Endothelial cell of umbilical vein (primary cell): ENCODE data around the gene ZFX. TPM values are rescaled to one million over a fixed set of nuclear protein-coding genes. Genes with fewer than 3 reads are reported as not detected.

ENCODE experiments used
- BruUV-seq: library from RNA; stranded (reverse); fragments of 400-500 nt; replicated peaks from 2 replicates; lab custom pipeline; 2021; lab: Mats Ljungman, UMichigan
- CTCF ChIA-PET: fragments of 300-600, 350-600 bp; sonication (Branson Sonifier 250); formaldehyde crosslinking; loops from one replicate; lab custom pipeline; 2021; ENCODE audit warnings: antibody characterized with exemption, inconsistent platforms; lab: Charles Lee
- POLR2A ChIA-PET: fragments of 300-600, 350-600 bp; sonication (Branson Sonifier 250); formaldehyde crosslinking; loops from one replicate; lab custom pipeline; 2021; ENCODE audit warnings: antibody characterized with exemption, inconsistent platforms; lab: Charles Lee
- DNase-seq: peaks from one replicate; pipeline ENCODE4 v3.0.0-alpha.2; 2011; ENCODE audit warnings: low read depth, low spot score
- FAIRE-seq: peaks from 2 replicates; lab custom pipeline; 2011; peaks lifted over from hg19 to GRCh38; lab: Jason Lieb, UNC
- H2AFZ ChIP-seq: 2 replicates; pipeline ENCODE4 v1.6.0; 2012; ENCODE audit warnings: low read depth, low read length, control low read depth, inconsistent platforms
- H3K27ac ChIP-seq: 2 replicates; pipeline ENCODE4 v1.5.1; 2011; ENCODE audit warnings: low read depth, mild to moderate bottlenecking, control low read depth, low read length, moderate library complexity; ENCODE audit not compliant: insufficient read depth
- H3K27me3 ChIP-seq, 2 experiments: 2 replicates each; pipeline versions ENCODE4 v1.6.0 to v1.6.1; 2011; ENCODE audit warnings: low read length in 2 of 2, mixed read lengths in 1 of 2; ENCODE audit not compliant: control insufficient read depth in 2 of 2, insufficient read depth in 2 of 2
- H3K36me3 ChIP-seq, 2 experiments: 2 replicates in 1 of 2; 3 replicates in 1 of 2; pipeline ENCODE4 v1.5.1; 2011; ENCODE audit warnings: low read length in 2 of 2, mild to moderate bottlenecking in 1 of 2, moderate library complexity in 1 of 2; ENCODE audit not compliant: control insufficient read depth in 2 of 2, insufficient read depth in 2 of 2; ENCODE audit errors: extremely low read depth in 1 of 2
- H3K4me1 ChIP-seq: 3 replicates; pipeline ENCODE4 v1.5.1; 2011; ENCODE audit warnings: mild to moderate bottlenecking, low read length; ENCODE audit not compliant: control insufficient read depth, insufficient read depth; ENCODE audit errors: extremely low read depth
- H3K4me2 ChIP-seq: 2 replicates; pipeline ENCODE4 v1.6.1; 2011; ENCODE audit warnings: low read length, control low read depth, mixed read lengths; ENCODE audit not compliant: insufficient read depth
- H3K4me3 ChIP-seq, 3 experiments: fragments of 200-600 bp in 1 of 3; sonication (generic), shearing (Covaris generic) in 1 of 3; replicated peaks in 1 of 3; 2 replicates each; pipeline ENCODE4 v1.5.1; 2011 to 2016; ENCODE audit warnings: control low read depth in 3 of 3, low read length in 3 of 3, mild to moderate bottlenecking in 2 of 3, inconsistent platforms in 1 of 3, low read depth in 1 of 3, moderate library complexity in 1 of 3; ENCODE audit not compliant: insufficient read depth in 1 of 3
- H3K79me2 ChIP-seq: 2 replicates; pipeline ENCODE4 v1.6.0; 2012; ENCODE audit warnings: low read length, inconsistent platforms; ENCODE audit not compliant: control insufficient read depth, insufficient read depth
- H3K9ac ChIP-seq: replicated peaks from 2 replicates; pipeline ENCODE3; 2011; ENCODE audit warnings: low read length, control low read depth; ENCODE audit not compliant: insufficient read depth; ENCODE audit errors: extremely low read depth
- H3K9me1 ChIP-seq: replicated peaks from 3 replicates; pipeline ENCODE4 v1.6.0; 2011; ENCODE audit warnings: mild to moderate bottlenecking, low read length; ENCODE audit not compliant: control insufficient read depth, insufficient read depth; ENCODE audit errors: extremely low read depth
- H3K9me3 ChIP-seq: replicated peaks from 2 replicates; pipeline ENCODE4 v1.5.1; 2012; ENCODE audit warnings: low read length, inconsistent platforms; ENCODE audit not compliant: control insufficient read depth, insufficient read depth
- H4K20me1 ChIP-seq: replicated peaks from 2 replicates; pipeline ENCODE3; 2011; ENCODE audit warnings: mild to moderate bottlenecking, low read length; ENCODE audit not compliant: control insufficient read depth, insufficient read depth; ENCODE audit errors: extremely low read depth
- CTCF ChIP-seq, 2 donors: IDR thresholded peaks; 1 replicate in 1 of 2; 2 replicates in 1 of 2; pipeline ENCODE4 v1.5.1; 2011; ENCODE audit warnings: low read length in 2 of 2, mild to moderate bottlenecking in 2 of 2, moderate library complexity in 2 of 2, control low read depth in 1 of 2, inconsistent platforms in 1 of 2, low read depth in 1 of 2; ENCODE audit not compliant: insufficient read depth in 1 of 2; ENCODE audit errors: extremely low read depth in 1 of 2
- EZH2 ChIP-seq: IDR thresholded peaks from 2 replicates; pipeline ENCODE4 v1.6.1; 2012; ENCODE audit warnings: borderline replicate concordance, low read depth, mild to moderate bottlenecking, moderate library complexity, low read length, inconsistent platforms; ENCODE audit not compliant: severe bottlenecking
- FOS ChIP-seq: IDR thresholded peaks from 2 replicates; pipeline ENCODE4 v1.6.1; 2011; ENCODE audit warnings: mild to moderate bottlenecking, low read length, moderate library complexity, borderline replicate concordance; ENCODE audit not compliant: insufficient read depth
- GATA2 ChIP-seq: IDR thresholded peaks from 2 replicates; pipeline ENCODE4 v1.7.0; 2011; ENCODE audit warnings: low read depth, mild to moderate bottlenecking, moderate library complexity, mixed read lengths, low read length; ENCODE audit not compliant: insufficient read length, insufficient read depth
- JUN ChIP-seq: IDR thresholded peaks from 2 replicates; pipeline ENCODE4 v1.6.1; 2011; ENCODE audit warnings: borderline replicate concordance, low read depth; ENCODE audit not compliant: insufficient read length, insufficient read depth
- MAX ChIP-seq: IDR thresholded peaks from 2 replicates; pipeline ENCODE4 v1.6.1; 2011; ENCODE audit not compliant: insufficient read depth, insufficient read length
- MYC ChIP-seq: IDR thresholded peaks from one replicate; pipeline ENCODE4 v1.6.1; 2011; ENCODE audit warnings: mild to moderate bottlenecking, low read depth, low read length
- POLR2A ChIP-seq: IDR thresholded peaks from 2 replicates; pipeline ENCODE4 v1.6.1; 2012; ENCODE audit warnings: low read depth, mild to moderate bottlenecking, control low read depth, low read length
- POLR2AphosphoS5 ChIP-seq: IDR thresholded peaks from 2 replicates; pipeline ENCODE4 v1.6.1; 2012; ENCODE audit warnings: low read depth, mild to moderate bottlenecking, control low read depth, low read length, moderate library complexity; ENCODE audit not compliant: insufficient read depth
- dilution Hi-C: fragments of 300-500 bp; cut with MboI; formaldehyde crosslinking; loops from one replicate; pipeline ENCODE4 v1.15.0; 2019; ENCODE audit warnings: low sequenced_read_pairs; ENCODE audit not compliant: extremely low pct_ligation_motif_present
- intact Hi-C: fragments of 100-400 bp; cut with micrococcal nuclease; formaldehyde crosslinking; loops from one replicate; pipeline ENCODE4 v1.10.0; 2022
- polyA plus RNA-seq, 4 experiments: library from polyadenylated mRNA; depleted of rRNA in 3 of 4; stranded (reverse) in 3 of 4; unstranded in 1 of 4; fragments of >200 nt; gene quantifications; 2 replicates each; pipeline versions ENCODE4 v1.2.1 to v1.2.3, GENCODE V29; 2011 to 2012; ENCODE audit warnings: missing spikeins in 1 of 4
- total RNA-seq: library from RNA; stranded (reverse); gene quantifications from 2 replicates; pipeline ENCODE4 v1.2.3, GENCODE V29; 2021

The ZFX gene
- total and polyA plus RNA-seq, 2 donors (not counting 3 experiments of a cell fraction or from before 2014, with no cell fraction given), result 11.4 to 34.1 TPM

DNA sequence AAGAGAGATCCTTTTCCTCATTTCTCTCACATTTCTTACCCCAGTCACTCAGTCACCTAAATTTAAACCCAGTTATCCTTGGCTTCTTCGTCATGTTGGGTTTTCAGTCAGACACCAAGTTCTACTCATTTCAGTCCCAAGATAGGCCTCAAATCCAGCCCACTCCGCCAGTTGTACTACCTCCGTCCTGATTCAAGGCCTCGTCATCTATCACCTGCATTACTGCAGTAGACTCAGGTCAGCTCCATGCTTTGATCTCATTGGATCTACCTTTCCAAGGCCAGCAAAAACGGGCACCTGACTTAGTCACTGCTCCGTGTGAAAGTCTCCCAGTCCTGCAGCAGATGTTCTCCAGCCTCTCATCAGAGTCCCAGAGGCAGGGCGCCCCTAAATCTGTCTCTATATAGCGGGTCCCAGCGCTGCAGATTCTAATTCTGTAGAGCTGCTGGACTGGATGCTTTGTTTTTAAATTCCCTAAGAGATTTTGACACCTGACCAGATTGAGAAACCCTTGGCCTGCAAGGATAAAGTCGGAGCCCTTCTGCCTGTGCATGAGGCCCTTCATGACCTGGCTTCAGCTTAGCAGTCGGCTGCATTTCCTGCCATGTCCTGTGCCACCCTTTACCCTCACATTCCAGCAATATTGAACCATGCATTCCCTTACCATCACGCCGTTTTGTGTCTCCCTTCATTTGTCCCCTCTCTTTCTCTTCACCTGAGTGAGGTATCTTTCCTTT is 53.7 kb downstream of the ZFX start:
- no peaks in the 10 kb centered on the region for H3K27me3 ChIP-seq
- CTCF ChIA-PET, result no interaction called here
- no peak overlapping the region for H2AFZ ChIP-seq
- no peaks in the 10 kb centered on the region for H3K9me1 ChIP-seq
- no peak for TF ChIP-seq POLR2A
- TF ChIP-seq GATA2, result no peak
- TF ChIP-seq EZH2, result no peak
- TF ChIP-seq JUN, result no peak
- no peak for TF ChIP-seq MYC
- no peak for TF ChIP-seq FOS
- no peak overlapping the region for H3K4me2 ChIP-seq
- no peak for DNase-seq
- intact Hi-C loops (no loop called here), dilution Hi-C loops (no loop called here)
- no peak overlapping the region for H3K9ac ChIP-seq
- H3K9me3 ChIP-seq, result no peaks in the 10 kb centered on the region
- no peaks in the 10 kb centered on the region for H3K4me1 ChIP-seq
- peaks cover 0 to 4% of the 10 kb centered on the region in 2 experiments for H3K36me3 ChIP-seq
- POLR2A ChIA-PET, result no interaction called here
- no peak overlapping the region for H3K27ac ChIP-seq
- H3K79me2 ChIP-seq, result peaks cover 64% of the 10 kb centered on the region
- H4K20me1 ChIP-seq, result no peaks in the 10 kb centered on the region
- no peak for FAIRE-seq
- BruUV-seq, result no TSS peak
- H3K4me3 ChIP-seq, result no peak overlapping the region

- Histone ChIP-seq H3K27ac (no peak overlapping the region), H4K20me1 (no peaks in the 10 kb centered on the region), H3K9me3 (no peaks in the 10 kb centered on the region), H3K27me3 (no peaks in the 10 kb centered on the region), H3K4me2 (no peak overlapping the region), H3K79me2 (peaks cover 53% of the 10 kb centered on the region), H3K4me3 (no peak overlapping the region), H3K9me1 (no peaks in the 10 kb centered on the region), H2AFZ (no peak overlapping the region), H3K36me3 (peaks cover 0 to 4% of the 10 kb centered on the region in 2 experiments), H3K9ac (no peak overlapping the region), H3K4me1 (no peaks in the 10 kb centered on the region)
- no TSS peak for BruUV-seq
- CTCF ChIA-PET, result interaction anchor here (1.7 kb wide), 1 partner anchor 123 kb away, joined by 4 read pairs; no protein-coding TSS in a partner anchor
- dilution Hi-C loops, result no loop called here
- intact Hi-C loops, result no loop called here
- POLR2A ChIA-PET, result no interaction called here
- no peak for TF ChIP-seq FOS
- TF ChIP-seq POLR2A, result no peak
- no peak for TF ChIP-seq POLR2AphosphoS5
- TF ChIP-seq EZH2, result no peak
- no peak for TF ChIP-seq MAX
- no peak for TF ChIP-seq GATA2
- TF ChIP-seq MYC, result no peak
- TF ChIP-seq CTCF (IDR thresholded peaks at IDR 0.05; ENCODE audit: extremely low read depth in 1 of 2, insufficient read depth in 1 of 2, low read depth in 1 of 2, low read length in 2 of 2), result no peak
- TF ChIP-seq JUN, result no peak
- FAIRE-seq (no peak), DNase-seq (no peak)
Measured at GRCh38 chrX:24204331-24204730, 54.8 kb downstream of the ZFX start.
